GM19351 (cell line): ENCODE measurements around the gene TEX22.

Experiments
- ATAC-seq: cut with Tn5 transposase; IDR thresholded peaks from one replicate; pipeline ENCODE4 v1.9.1; 2021; ENCODE audit warnings: mild to moderate bottlenecking, moderate library complexity; ENCODE audit not compliant: unreplicated experiment

Gene TEX22

GRCh38 chr14:105452963-105453362 lies 54.6 kb downstream of the TEX22 start:
- no peak for ATAC-seq

- no peak for ATAC-seq
These were observed 55.5 kb downstream of the TEX22 start for GRCh38 chr14:105453847-105454246.

- no peak for ATAC-seq
These were observed 56.8 kb downstream of the TEX22 start for GRCh38 chr14:105455086-105455640.

GRCh38 chr14:105455766-105456660 lies 57.7 kb downstream of the TEX22 start:
- ATAC-seq = no peak

- ATAC-seq = no peak
These were observed 58.6 kb downstream of the TEX22 start for GRCh38 chr14:105456736-105457617.

- no peak for ATAC-seq
These were observed 59.7 kb downstream of the TEX22 start for GRCh38 chr14:105458010-105458409.

GRCh38 chr14:105458571-105458970 lies 60.2 kb downstream of the TEX22 start:
- no peak for ATAC-seq

GRCh38 chr14:105460116-105460515 lies 61.8 kb downstream of the TEX22 start:
- ATAC-seq = no peak

GRCh38 chr14:105460616-105461015 lies 62.3 kb downstream of the TEX22 start:
- ATAC-seq = no peak

GRCh38 chr14:105461903-105462302 lies 63.6 kb downstream of the TEX22 start:
- ATAC-seq = no peak
